Lung (tissue), 16 donors: ENCODE results near the gene MFSD6L. TPM values are rescaled to one million over a fixed set of nuclear protein-coding genes. Genes with fewer than 3 reads are reported as not detected.

Experiments used
- ATAC-seq: fragments of 200-7000 bp; cut with Tn5 transposase; one replicate; pipeline ENCODE4 v1.9.1; 2020; ENCODE audit warnings: moderate number of reproducible peaks; ENCODE audit not compliant: insufficient read depth, low FRiP score
- DNase-seq, 3 donors: peaks; one replicate each; pipeline ENCODE4 v3.0.0-alpha.2; 2013 to 2017
- H3K27ac ChIP-seq, 2 donors: one replicate each; pipeline ENCODE4 v1.5.1; 2013; ENCODE audit warnings: mild to moderate bottlenecking in 2 of 2, moderate library complexity in 2 of 2, control low read depth in 1 of 2, inconsistent platforms in 1 of 2, low read depth in 1 of 2, low read length in 1 of 2
- H3K27me3 ChIP-seq, 3 donors: one replicate each; pipeline ENCODE4 v1.5.1; 2013; ENCODE audit warnings: low read length in 2 of 3; ENCODE audit not compliant: control insufficient read depth in 3 of 3, insufficient read depth in 3 of 3
- H3K36me3 ChIP-seq, 4 donors: one replicate each; pipeline ENCODE4 v1.5.1; 2013; ENCODE audit warnings: low read length in 4 of 4, mild to moderate bottlenecking in 1 of 4, moderate library complexity in 1 of 4; ENCODE audit not compliant: control insufficient read depth in 4 of 4, insufficient read depth in 4 of 4
- H3K4me1 ChIP-seq, 5 donors: one replicate each; pipeline ENCODE4 v1.5.1; 2013; ENCODE audit warnings: low read length in 5 of 5, mild to moderate bottlenecking in 2 of 5, moderate library complexity in 1 of 5; ENCODE audit not compliant: control insufficient read depth in 5 of 5, insufficient read depth in 5 of 5
- H3K4me3 ChIP-seq: one replicate; pipeline ENCODE4 v1.5.1; 2013; ENCODE audit warnings: mild to moderate bottlenecking, control low read depth, moderate library complexity
- H3K9ac ChIP-seq, 2 donors: one replicate each; pipeline ENCODE4 v1.5.1; 2013; ENCODE audit warnings: low read length in 2 of 2, control low read depth in 1 of 2; ENCODE audit not compliant: insufficient read depth in 1 of 2
- H3K9me3 ChIP-seq, 4 donors: one replicate each; pipeline ENCODE4 v1.5.1; 2013; ENCODE audit warnings: low read length in 3 of 4, mild to moderate bottlenecking in 1 of 4, moderate library complexity in 1 of 4; ENCODE audit not compliant: control insufficient read depth in 4 of 4, insufficient read depth in 3 of 4
- CTCF ChIP-seq: IDR thresholded peaks from 2 replicates; pipeline ENCODE4 v1.5.1; 2012; ENCODE audit warnings: mild to moderate bottlenecking; ENCODE audit errors: control extremely low read depth, extremely low read depth
- WGBS, 2 donors: extraction: QIAGEN DNeasy Blood & Tissue Kit; methylation state at CpG; one replicate each; pipeline ENCODE4 v1.1.7; 2013; 5-methylcytosine and 5-hydroxymethylcytosine counted together
- long read RNA-seq, 5 donors: transcript quantifications; one replicate each; lab custom pipeline, GENCODE V29; 2026
- polyA plus RNA-seq, 2 donors: library from polyadenylated mRNA; stranded (reverse); fragments of 200-250 nt; gene quantifications; one replicate each; pipeline ENCODE4 v1.2.1, GENCODE V29; 2013
- total RNA-seq, 2 donors: library from RNA; depleted of rRNA in 1 of 2; stranded (reverse); fragments of >200 nt in 1 of 2; gene quantifications; one replicate each; pipeline ENCODE4 v1.2.1, GENCODE V29; 2014 to 2021
- donor health status: control.
- donor health status: control.
- donor health status: Bipolar disorder and iron deficiency.
- donor health status: healthy.
- donor health status: DM: yes; HTN: yes; CAD: no.

MFSD6L gene
- total RNA-seq = 1 to 10 TPM in 1 of 2 donors, under 1 TPM in 1; 0.68 to 2.1 TPM
- 1 to 10 TPM in 1 of 2 donors, under 1 TPM in 1; 0.85 to 1.4 TPM for polyA plus RNA-seq
- long read RNA-seq, donor 1, partial matches to known transcripts = 0 of 1 reads
- long read RNA-seq, donor 1, other reads (novel, unspliced or antisense) = 0 of 1 reads
- long read RNA-seq, donor 2, partial matches to known transcripts = 0 of 1 reads
- long read RNA-seq, donor 2, other reads (novel, unspliced or antisense) = 0 of 1 reads
- long read RNA-seq, donor 3 = 0 reads
- long read RNA-seq, donor 4, partial matches to known transcripts = 0 of 1 reads
- long read RNA-seq, donor 4, other reads (novel, unspliced or antisense) = 0 of 1 reads
- long read RNA-seq, donor 5 = 0 reads

GRCh38 chr17:8798846-8799569, at the start of gene MFSD6L:
Gene MFSD6L (minus strand): TSS chr17:8799365. CDS start chr17:8799120, 245 bp downstream.
- Histone ChIP-seq H3K9me3 (no peaks in the 10 kb centered on the region), H3K4me3 (no peak within 1 kb of the TSS), H3K9ac (no peak within 1 kb of the TSS), H3K27me3 (peaks cover 0 to 40% (median 5%) of the 10 kb centered on the region in 3 donors), H3K27ac (no peak within 1 kb of the TSS), H3K36me3 (no peaks in the 10 kb centered on the region), H3K4me1 (peaks cover 0 to 2% (median 0%) of the 10 kb centered on the region in 5 donors)
- WGBS, 2 donors = 42 to 44% methylated on average over 59 to 62 of the region's 62 CpGs
- DNase-seq (peak in 2 of 3 donors; percentile 35 to 48), ATAC-seq (peak; percentile 66)
- TF ChIP-seq CTCF = no peak

GRCh38 chr17:8847891-8848290, 48.7 kb upstream of the MFSD6L start:
- no peak overlapping the region for H3K4me3 ChIP-seq
- no peak for DNase-seq
- no peak for TF ChIP-seq CTCF
- peaks cover 0 to 3% (median 3%) of the 10 kb centered on the region in 3 donors for H3K27me3 ChIP-seq
- no peak for ATAC-seq
- H3K9ac ChIP-seq = no peak overlapping the region
- H3K9me3 ChIP-seq = peaks cover 0 to 2% (median 0%) of the 10 kb centered on the region in 4 donors
- WGBS, 2 donors = 91 to 100% methylated on average over 2 of the region's 2 CpGs
- no peaks in the 10 kb centered on the region for H3K4me1 ChIP-seq
- H3K36me3 ChIP-seq = no peaks in the 10 kb centered on the region
- peak overlapping the region in 1 of 2 donors; percentile 90 for H3K27ac ChIP-seq

- DNase-seq (peak in 2 of 3 donors; percentile 26 to 42), ATAC-seq (no peak)
- H3K9ac ChIP-seq = no peak overlapping the region
- H3K4me3 ChIP-seq = no peak overlapping the region
- peak overlapping the region in 1 of 2 donors; percentile 90 for H3K27ac ChIP-seq
- H3K36me3 ChIP-seq = no peaks in the 10 kb centered on the region
- no peak for TF ChIP-seq CTCF
- peaks cover 0 to 2% (median 0%) of the 10 kb centered on the region in 4 donors for H3K9me3 ChIP-seq
- peaks cover 0 to 6% (median 3%) of the 10 kb centered on the region in 3 donors for H3K27me3 ChIP-seq
- no peaks in the 10 kb centered on the region for H3K4me1 ChIP-seq
Observed at GRCh38 chr17:8846768-8847211, 47.6 kb upstream of the MFSD6L start.
